NT2/D1 (cell line): ENCODE data around the gene TDRD7.

Experiments used
- DNase-seq: peaks from one replicate; pipeline ENCODE4 v3.0.0-alpha.2; 2011; ENCODE audit warnings: low read depth, low spot score
- H3K27me3 ChIP-seq: 2 replicates; pipeline ENCODE4 v1.6.0; 2011; ENCODE audit warnings: mild to moderate bottlenecking; ENCODE audit not compliant: insufficient read length, insufficient read depth
- H3K36me3 ChIP-seq: 2 replicates; pipeline ENCODE4 v1.6.1; 2011; ENCODE audit warnings: mild to moderate bottlenecking, low read length, mixed read lengths; ENCODE audit not compliant: insufficient read depth, insufficient read length
- H3K4me1 ChIP-seq: 2 replicates; pipeline ENCODE4 v1.5.1; 2011; ENCODE audit not compliant: insufficient read depth, insufficient read length
- H3K4me3 ChIP-seq: 2 replicates; pipeline ENCODE4 v1.5.1; 2011; ENCODE audit warnings: low read depth; ENCODE audit not compliant: insufficient read length
- H3K9ac ChIP-seq: 2 replicates; pipeline ENCODE4 v1.6.0; 2011; ENCODE audit warnings: low read depth; ENCODE audit not compliant: insufficient read length
- H3K9me3 ChIP-seq: 2 replicates; pipeline ENCODE4 v1.5.1; 2011; ENCODE audit warnings: mild to moderate bottlenecking, low read length; ENCODE audit not compliant: insufficient read depth
- SUZ12 ChIP-seq: IDR thresholded peaks from 2 replicates; pipeline ENCODE4 v1.6.1; 2011; ENCODE audit not compliant: insufficient read length, insufficient read depth; ENCODE audit errors: extremely low read depth
- YY1 ChIP-seq: IDR thresholded peaks from 2 replicates; pipeline ENCODE4 v1.6.1; 2011; ENCODE audit not compliant: insufficient read length, insufficient read depth
- ZNF274 ChIP-seq: IDR thresholded peaks from 2 replicates; pipeline ENCODE4 v1.6.1; 2011; ENCODE audit warnings: mild to moderate bottlenecking, low read depth, low read length

The TDRD7 gene

DNA sequence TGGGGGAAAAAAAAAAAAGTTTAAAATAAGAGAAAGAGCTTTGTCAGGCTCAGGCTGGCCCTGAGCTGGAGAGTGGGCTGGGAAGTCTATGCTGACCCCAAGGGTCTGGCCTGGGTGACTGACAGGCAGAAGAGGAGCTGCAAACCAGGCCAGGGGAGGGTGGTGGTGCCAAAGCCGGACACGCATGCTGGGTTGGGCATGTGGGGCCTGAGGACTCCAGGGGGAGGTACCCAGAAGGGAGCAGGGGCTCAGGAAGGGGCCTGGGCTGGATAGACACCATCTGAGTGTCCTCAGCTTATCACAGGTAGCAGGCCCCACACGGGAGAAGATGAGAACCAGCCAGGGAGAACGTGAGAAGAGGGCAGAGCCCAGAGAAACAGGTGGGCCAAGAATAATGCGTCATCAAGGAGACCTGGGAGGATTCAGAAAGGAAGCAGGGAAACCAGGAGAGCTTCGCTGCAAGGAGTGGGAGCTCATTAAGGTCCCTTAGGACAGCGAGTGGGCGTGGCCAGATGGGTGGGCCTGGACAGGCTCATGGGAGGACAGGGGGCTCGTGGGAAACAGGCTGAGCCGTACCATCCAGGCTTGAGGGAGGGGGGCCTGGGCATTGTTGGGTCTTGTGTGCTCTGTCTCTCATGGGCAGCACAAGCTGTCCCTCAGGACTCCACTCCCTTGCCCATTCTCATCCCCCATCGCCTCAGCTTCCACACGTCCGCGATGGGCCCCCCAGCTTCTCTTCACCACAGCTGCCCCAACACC lies 105.6 kb downstream of the TDRD7 start:
- no peaks in the 10 kb centered on the region for H3K36me3 ChIP-seq
- H3K27me3 ChIP-seq = no peaks in the 10 kb centered on the region
- peaks cover 3% of the 10 kb centered on the region for H3K4me1 ChIP-seq
- no peak for DNase-seq
- TF ChIP-seq ZNF274 = no peak
- TF ChIP-seq SUZ12 = no peak
- no peak for TF ChIP-seq YY1
- H3K9ac ChIP-seq = no peak overlapping the region
- H3K9me3 ChIP-seq = no peaks in the 10 kb centered on the region
- H3K4me3 ChIP-seq = no peak overlapping the region

GRCh38 chr9:97518166-97518908 lies 106.4 kb downstream of the TDRD7 start:
- no peak for DNase-seq
- Histone ChIP-seq H3K27me3 (no peaks in the 10 kb centered on the region), H3K9ac (no peak overlapping the region), H3K9me3 (no peaks in the 10 kb centered on the region), H3K4me1 (peaks cover 3% of the 10 kb centered on the region), H3K4me3 (no peak overlapping the region), H3K36me3 (no peaks in the 10 kb centered on the region)
- no peak for TF ChIP-seq SUZ12
- no peak for TF ChIP-seq ZNF274
- TF ChIP-seq YY1 = no peak

DNA sequence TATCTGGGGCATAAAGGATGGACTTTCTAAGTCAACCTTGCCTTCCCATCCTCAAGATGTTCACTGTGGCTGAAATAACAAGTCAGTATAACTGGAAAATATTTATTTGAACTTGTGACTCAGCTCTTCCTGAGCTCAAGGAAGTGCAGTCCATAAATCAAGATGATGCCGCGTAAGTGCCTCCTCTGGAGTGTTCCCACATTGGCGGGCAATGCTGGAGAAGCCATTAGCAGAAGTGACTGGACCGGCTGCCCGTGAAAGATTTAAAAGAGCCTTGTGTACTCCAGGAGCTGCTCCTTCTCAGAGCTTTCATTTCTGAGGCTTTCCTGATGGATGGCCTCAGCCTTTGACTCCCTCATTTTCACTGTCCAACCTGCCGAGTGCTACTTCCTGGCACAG lies 107.0 kb downstream of the TDRD7 start:
- H3K36me3 ChIP-seq = no peaks in the 10 kb centered on the region
- no peak for DNase-seq
- no peak overlapping the region for H3K4me3 ChIP-seq
- no peak overlapping the region for H3K9ac ChIP-seq
- H3K27me3 ChIP-seq = no peaks in the 10 kb centered on the region
- H3K4me1 ChIP-seq = peaks cover 3% of the 10 kb centered on the region
- TF ChIP-seq SUZ12 = no peak
- TF ChIP-seq ZNF274 = no peak
- TF ChIP-seq YY1 = no peak
- no peaks in the 10 kb centered on the region for H3K9me3 ChIP-seq

- no peak overlapping the region for H3K4me3 ChIP-seq
- no peaks in the 10 kb centered on the region for H3K27me3 ChIP-seq
- H3K9ac ChIP-seq = no peak overlapping the region
- DNase-seq = no peak
- TF ChIP-seq YY1 (no peak), SUZ12 (no peak), ZNF274 (no peak)
- no peaks in the 10 kb centered on the region for H3K9me3 ChIP-seq
- H3K4me1 ChIP-seq = peaks cover 3% of the 10 kb centered on the region
- H3K36me3 ChIP-seq = no peaks in the 10 kb centered on the region
These were observed 107.6 kb downstream of the TDRD7 start for GRCh38 chr9:97519441-97519970.

DNA sequence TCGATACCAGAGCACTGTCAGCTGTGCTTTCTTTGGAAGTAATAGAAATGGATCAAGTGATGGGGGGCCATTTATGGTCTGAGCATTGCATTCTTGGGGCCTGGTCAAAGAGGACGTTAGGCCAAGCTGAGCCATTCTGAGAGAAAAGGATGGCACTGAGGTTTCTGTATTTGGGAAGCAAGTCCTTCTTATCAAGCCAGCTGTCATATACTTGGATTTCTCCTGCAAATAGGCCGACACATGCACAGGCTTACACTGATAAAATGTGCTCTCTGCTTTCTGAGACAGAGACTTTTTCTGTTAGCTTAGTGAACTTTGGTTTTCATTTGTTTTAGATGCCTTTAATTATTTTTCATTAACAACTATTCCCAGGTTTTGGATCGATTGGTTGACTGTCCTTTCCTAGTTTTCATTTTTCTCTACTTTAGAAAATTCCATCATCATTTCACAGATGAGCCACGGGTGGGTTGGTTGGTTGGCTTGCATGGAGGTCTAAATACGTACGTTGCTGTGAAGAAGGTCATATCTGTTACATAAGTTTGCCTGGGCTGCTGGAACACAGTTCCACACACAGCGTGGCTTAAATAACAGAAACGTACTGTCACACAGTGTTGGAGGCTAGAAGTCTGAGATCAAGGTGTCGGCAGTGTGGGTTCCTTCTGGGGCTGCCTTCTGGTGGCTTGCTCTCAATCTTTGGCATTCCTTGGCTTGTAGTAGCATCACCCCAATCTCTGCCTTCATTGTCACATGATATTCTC lies 109.9 kb downstream of the TDRD7 start:
- Histone ChIP-seq H3K4me1 (peaks cover 2% of the 10 kb centered on the region), H3K4me3 (no peak overlapping the region), H3K9ac (no peak overlapping the region), H3K36me3 (no peaks in the 10 kb centered on the region), H3K9me3 (no peaks in the 10 kb centered on the region), H3K27me3 (no peaks in the 10 kb centered on the region)
- no peak for DNase-seq
- no peak for TF ChIP-seq SUZ12
- no peak for TF ChIP-seq YY1
- TF ChIP-seq ZNF274 = no peak

- TF ChIP-seq YY1 = no peak
- no peak for TF ChIP-seq SUZ12
- no peak for TF ChIP-seq ZNF274
- Histone ChIP-seq H3K9ac (no peak overlapping the region), H3K27me3 (no peaks in the 10 kb centered on the region), H3K9me3 (no peaks in the 10 kb centered on the region), H3K36me3 (no peaks in the 10 kb centered on the region), H3K4me3 (no peak overlapping the region), H3K4me1 (peaks cover 18% of the 10 kb centered on the region)
- DNase-seq = no peak
These were observed 112.5 kb downstream of the TDRD7 start for GRCh38 chr9:97524424-97524823.

DNA sequence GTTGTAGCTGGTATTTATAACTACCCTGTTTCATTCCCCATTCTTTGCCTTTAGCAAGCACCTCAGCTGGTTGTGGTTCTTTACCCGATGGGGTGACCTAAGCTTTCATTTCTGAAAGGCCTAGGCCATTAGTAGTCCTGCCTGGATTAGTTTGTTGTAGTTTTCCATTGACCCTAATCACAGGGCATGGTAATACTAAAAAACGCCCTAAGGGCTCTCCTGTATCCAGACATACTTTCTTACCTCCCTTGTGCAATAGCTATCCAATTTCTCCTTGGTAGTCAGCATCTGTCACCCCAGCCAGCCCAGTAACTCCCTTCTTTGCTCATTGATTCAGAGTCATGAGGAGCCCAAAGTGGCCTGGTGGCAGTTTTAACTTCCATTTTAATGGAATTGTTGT lies 113.6 kb downstream of the TDRD7 start:
- no peak overlapping the region for H3K9ac ChIP-seq
- no peaks in the 10 kb centered on the region for H3K9me3 ChIP-seq
- peaks cover 20% of the 10 kb centered on the region for H3K4me1 ChIP-seq
- H3K4me3 ChIP-seq = no peak overlapping the region
- H3K36me3 ChIP-seq = no peaks in the 10 kb centered on the region
- DNase-seq = no peak
- H3K27me3 ChIP-seq = no peaks in the 10 kb centered on the region
- TF ChIP-seq ZNF274 (no peak), YY1 (no peak), SUZ12 (no peak)
